ENCODE measurements around the gene FCN1.

- TF ChIP-seq RAD21 (IDR thresholded peaks at IDR 0.05 in 1 of 2, conservative IDR thresholded peaks at IDR 0.05 in 1 of 2; ENCODE audit: low read depth in 2 of 2, low read length in 2 of 2) (no peak), CTCF (IDR thresholded peaks at IDR 0.05; ENCODE audit: control extremely low read depth in 1 of 3, insufficient read depth in 1 of 3, low read depth in 1 of 3, low read length in 3 of 3) (no peak), CHD2 (IDR thresholded peaks at IDR 0.05; ENCODE audit: low read length) (no peak), EP300 (IDR thresholded peaks at IDR 0.05; ENCODE audit: borderline replicate concordance in 1 of 2, low read depth in 2 of 2, low read length in 2 of 2) (no peak), POLR2A (IDR thresholded peaks at IDR 0.05; ENCODE audit: control extremely low read depth in 1 of 2, low read depth in 2 of 2, low read length in 2 of 2) (no peak), EZH2 (IDR thresholded peaks at IDR 0.05; ENCODE audit: low read depth, low read length, severe bottlenecking) (no peak), SIX5 (IDR thresholded peaks at IDR 0.05; ENCODE audit: low read depth, low read length) (no peak), SP2 (IDR thresholded peaks at IDR 0.05; ENCODE audit: low read length) (no peak), JUN (IDR thresholded peaks at IDR 0.05; ENCODE audit: low read depth, low read length) (no peak), SAP30 (IDR thresholded peaks at IDR 0.05; ENCODE audit: insufficient read depth, insufficient replicate concordance, low read length) (no peak), SP1 (IDR thresholded peaks at IDR 0.05; ENCODE audit: low read depth, low read length) (no peak)
- TF ChIP-seq, protein P1, sequence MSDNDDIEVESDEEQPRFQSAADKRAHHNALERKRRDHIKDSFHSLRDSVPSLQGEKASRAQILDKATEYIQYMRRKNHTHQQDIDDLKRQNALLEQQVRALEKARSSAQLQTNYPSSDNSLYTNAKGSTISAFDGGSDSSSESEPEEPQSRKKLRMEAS (IDR thresholded peaks at IDR 0.05) = no peak
Observed at GRCh38 chr9:134916161-134916665, 1.5 kb downstream of the FCN1 start.

All from H1 (cell line).